Vagina (tissue), 2 donors: Measurements from ENCODE around the gene GPR18. TPM values are rescaled to one million over a fixed set of nuclear protein-coding genes. Genes with fewer than 3 reads are reported as not detected.

ENCODE experiments used
- DNase-seq, 2 donors: peaks; one replicate each; pipeline ENCODE4 v3.0.0-alpha.2; 2017; ENCODE audit errors: extremely low spot score in 2 of 2
- H3K27ac ChIP-seq: fragments of 200-600 bp; sonication (generic); one replicate; pipeline ENCODE4 v1.5.1; 2019
- H3K27me3 ChIP-seq: fragments of 200-600 bp; sonication (generic); one replicate; pipeline ENCODE4 v1.5.1; 2019
- H3K36me3 ChIP-seq, 2 donors: fragments of 200-600 bp; sonication (generic); one replicate each; pipeline ENCODE4 v1.5.1; 2017 to 2019
- H3K4me1 ChIP-seq: fragments of 200-600 bp; sonication (generic); one replicate; pipeline ENCODE4 v1.5.1; 2019
- H3K4me3 ChIP-seq, 2 donors: fragments of 200-600 bp; sonication (generic); 1 replicate in 1 of 2; 2 replicates in 1 of 2; pipeline ENCODE4 v1.5.1; 2016 to 2019
- H3K9me3 ChIP-seq: fragments of 200-600 bp; sonication (generic); one replicate; pipeline ENCODE4 v1.5.1; 2019
- POLR2A ChIP-seq, 2 donors: fragments of 450-650 bp; IDR thresholded peaks; one replicate each; pipeline ENCODE4 v1.6.1; 2017; ENCODE audit warnings: antibody characterized with exemption in 2 of 2, mild to moderate bottlenecking in 2 of 2, moderate library complexity in 2 of 2
- POLR2AphosphoS5 ChIP-seq, 2 donors: sonication (generic); formaldehyde crosslinking; IDR thresholded peaks; one replicate each; pipeline ENCODE4 v1.9.0; 2017; ENCODE audit warnings: antibody characterized with exemption in 2 of 2, mild to moderate bottlenecking in 2 of 2, low read depth in 1 of 2; ENCODE audit not compliant: insufficient read depth in 1 of 2
- intact Hi-C: fragments of 100-400 bp; cut with DNase I; formaldehyde crosslinking; loops from one replicate; pipeline ENCODE4 v1.15.1; 2023
- total RNA-seq: library from RNA; depleted of rRNA; stranded (reverse); fragments of >200 nt; gene quantifications from one replicate; pipeline ENCODE4 v1.2.3, GENCODE V29; 2016
- TF ChIP-seq, protein P1 (sequence below), 3 experiments: fragments of 450-650 bp in 2 of 3; fragments of 200-600 bp in 1 of 3; sonication (generic) in 1 of 3; IDR thresholded peaks; one replicate each; pipeline ENCODE4 v1.5.1; 2017 to 2019; ENCODE audit warnings: antibody characterized with exemption in 3 of 3, mild to moderate bottlenecking in 2 of 3, moderate library complexity in 2 of 3

The GPR18 gene
- total RNA-seq, 1 donor from 2014 or later: not detected

DNA sequence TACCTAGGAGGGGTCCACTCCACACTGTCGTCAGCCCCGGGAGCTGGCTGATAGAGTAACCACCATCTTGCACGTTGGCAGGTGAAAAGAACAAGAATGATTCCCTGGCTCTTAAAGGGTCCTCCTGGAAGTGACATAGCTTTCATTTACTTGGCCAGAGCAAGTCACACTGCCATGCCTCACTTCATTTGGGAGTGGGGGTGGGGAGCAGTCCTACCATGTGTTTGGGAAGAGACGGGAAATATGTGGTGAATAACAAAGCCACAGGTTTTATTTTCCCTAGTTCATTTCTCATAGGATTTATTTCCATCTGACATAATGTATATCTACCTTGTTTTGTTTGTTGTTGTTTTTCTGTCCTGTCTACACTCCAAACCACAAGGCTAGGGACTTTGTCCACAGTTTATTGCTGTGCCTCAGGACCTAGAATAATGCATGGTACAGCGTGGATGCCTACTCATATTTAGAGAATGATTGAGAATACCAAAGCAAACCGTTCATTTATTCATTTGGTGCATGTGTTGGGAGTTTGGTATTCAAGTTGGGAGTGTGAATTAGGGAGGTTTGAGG, 30.8 kb downstream of the GPR18 start:
- no peaks in the 10 kb centered on the region for H3K36me3 ChIP-seq
- no peak for DNase-seq
- no peak overlapping the region for H3K27ac ChIP-seq
- peaks cover 59% of the 10 kb centered on the region for H3K4me1 ChIP-seq
- no peak overlapping the region for H3K4me3 ChIP-seq
- intact Hi-C loops: no loop called here
- no peaks in the 10 kb centered on the region for H3K27me3 ChIP-seq
- no peak for TF ChIP-seq POLR2A (IDR thresholded peaks at IDR 0.05)
- TF ChIP-seq, protein P1, sequence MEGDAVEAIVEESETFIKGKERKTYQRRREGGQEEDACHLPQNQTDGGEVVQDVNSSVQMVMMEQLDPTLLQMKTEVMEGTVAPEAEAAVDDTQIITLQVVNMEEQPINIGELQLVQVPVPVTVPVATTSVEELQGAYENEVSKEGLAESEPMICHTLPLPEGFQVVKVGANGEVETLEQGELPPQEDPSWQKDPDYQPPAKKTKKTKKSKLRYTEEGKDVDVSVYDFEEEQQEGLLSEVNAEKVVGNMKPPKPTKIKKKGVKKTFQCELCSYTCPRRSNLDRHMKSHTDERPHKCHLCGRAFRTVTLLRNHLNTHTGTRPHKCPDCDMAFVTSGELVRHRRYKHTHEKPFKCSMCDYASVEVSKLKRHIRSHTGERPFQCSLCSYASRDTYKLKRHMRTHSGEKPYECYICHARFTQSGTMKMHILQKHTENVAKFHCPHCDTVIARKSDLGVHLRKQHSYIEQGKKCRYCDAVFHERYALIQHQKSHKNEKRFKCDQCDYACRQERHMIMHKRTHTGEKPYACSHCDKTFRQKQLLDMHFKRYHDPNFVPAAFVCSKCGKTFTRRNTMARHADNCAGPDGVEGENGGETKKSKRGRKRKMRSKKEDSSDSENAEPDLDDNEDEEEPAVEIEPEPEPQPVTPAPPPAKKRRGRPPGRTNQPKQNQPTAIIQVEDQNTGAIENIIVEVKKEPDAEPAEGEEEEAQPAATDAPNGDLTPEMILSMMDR (IDR thresholded peaks at IDR 0.05): no peak
- no peak for TF ChIP-seq POLR2AphosphoS5 (IDR thresholded peaks at IDR 0.05; ENCODE audit: insufficient read depth in 1 of 2, low read depth in 1 of 2)
- no peaks in the 10 kb centered on the region for H3K9me3 ChIP-seq

DNA sequence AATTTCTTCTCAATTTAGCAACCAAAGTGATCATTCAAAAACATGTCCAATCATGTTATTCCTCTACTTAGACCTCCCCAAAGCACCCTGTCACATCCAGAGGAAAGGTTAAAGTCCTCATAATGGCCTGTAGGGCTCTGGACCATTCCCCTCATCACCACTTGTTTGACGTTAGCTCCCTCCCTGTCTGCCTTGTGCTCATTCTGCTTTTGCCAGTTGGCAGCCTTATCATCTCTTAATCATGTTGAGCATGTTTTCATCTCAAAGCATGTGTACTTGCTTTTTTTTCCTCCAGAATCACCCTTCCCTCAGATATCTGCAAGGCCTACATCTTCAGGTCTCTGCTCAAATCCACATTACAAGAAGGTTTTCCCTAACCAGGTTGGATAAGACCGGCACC, 31.7 kb downstream of the GPR18 start:
- Histone ChIP-seq H3K4me3 (no peak overlapping the region), H3K27me3 (no peaks in the 10 kb centered on the region), H3K9me3 (no peaks in the 10 kb centered on the region), H3K27ac (no peak overlapping the region), H3K4me1 (peaks cover 59% of the 10 kb centered on the region), H3K36me3 (no peaks in the 10 kb centered on the region)
- no peak for TF ChIP-seq POLR2A (IDR thresholded peaks at IDR 0.05)
- TF ChIP-seq, protein P1 (IDR thresholded peaks at IDR 0.05): no peak
- TF ChIP-seq POLR2AphosphoS5 (IDR thresholded peaks at IDR 0.05; ENCODE audit: insufficient read depth in 1 of 2, low read depth in 1 of 2): no peak
- intact Hi-C loops: no loop called here
- no peak for DNase-seq

DNA sequence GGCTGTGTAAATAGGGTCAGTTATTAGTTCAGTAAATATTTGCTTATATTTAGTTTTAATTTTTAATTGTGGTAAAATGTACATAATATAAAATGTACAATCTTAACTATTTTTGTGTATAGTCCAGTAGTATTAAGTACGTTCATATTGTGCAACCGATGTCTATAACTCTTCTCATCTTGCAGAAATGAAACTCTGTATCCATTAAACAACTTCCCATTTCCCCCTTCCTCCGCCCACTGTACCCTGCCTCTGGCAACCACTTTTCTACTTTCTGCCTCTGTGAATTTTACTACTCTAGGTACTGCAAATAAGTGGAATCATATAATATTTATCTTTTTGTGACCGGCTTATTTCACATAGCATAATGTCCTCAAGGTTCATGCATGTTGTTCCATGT, 33.1 kb downstream of the GPR18 start:
- Histone ChIP-seq H3K9me3 (no peaks in the 10 kb centered on the region), H3K27me3 (no peaks in the 10 kb centered on the region), H3K4me3 (no peak overlapping the region), H3K4me1 (peaks cover 68% of the 10 kb centered on the region), H3K27ac (no peak overlapping the region), H3K36me3 (no peaks in the 10 kb centered on the region)
- no peak for DNase-seq
- TF ChIP-seq, protein P1 (IDR thresholded peaks at IDR 0.05): no peak
- TF ChIP-seq POLR2AphosphoS5 (IDR thresholded peaks at IDR 0.05; ENCODE audit: insufficient read depth in 1 of 2, low read depth in 1 of 2) (no peak), POLR2A (IDR thresholded peaks at IDR 0.05) (no peak)
- intact Hi-C loops: no loop called here

DNA sequence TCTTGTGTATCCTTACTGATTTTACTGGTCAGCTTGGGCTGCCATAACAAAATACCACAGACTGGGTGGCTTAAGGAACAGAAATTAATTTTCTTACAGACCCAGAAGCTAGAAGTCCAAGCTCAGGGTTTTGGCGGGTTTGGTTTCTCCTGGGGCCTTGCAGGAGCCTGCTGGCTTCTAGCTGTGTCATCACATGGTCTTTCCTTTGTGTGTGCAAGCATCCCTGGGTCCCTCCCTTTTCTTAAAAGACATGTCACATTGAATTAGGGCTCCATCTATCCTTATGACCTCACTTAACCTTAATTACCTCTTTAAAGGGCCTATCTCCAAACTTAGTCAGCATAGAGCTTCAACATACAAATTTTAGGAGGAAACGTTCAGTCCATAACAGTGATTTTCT, 34.2 kb downstream of the GPR18 start:
- Histone ChIP-seq H3K36me3 (no peaks in the 10 kb centered on the region), H3K9me3 (no peaks in the 10 kb centered on the region), H3K4me3 (no peak overlapping the region), H3K27me3 (no peaks in the 10 kb centered on the region), H3K4me1 (peaks cover 58% of the 10 kb centered on the region), H3K27ac (no peak overlapping the region)
- intact Hi-C loops: no loop called here
- TF ChIP-seq POLR2A (IDR thresholded peaks at IDR 0.05) (no peak), POLR2AphosphoS5 (IDR thresholded peaks at IDR 0.05; ENCODE audit: insufficient read depth in 1 of 2, low read depth in 1 of 2) (no peak)
- TF ChIP-seq, protein P1 (IDR thresholded peaks at IDR 0.05): no peak
- DNase-seq: no peak

DNA sequence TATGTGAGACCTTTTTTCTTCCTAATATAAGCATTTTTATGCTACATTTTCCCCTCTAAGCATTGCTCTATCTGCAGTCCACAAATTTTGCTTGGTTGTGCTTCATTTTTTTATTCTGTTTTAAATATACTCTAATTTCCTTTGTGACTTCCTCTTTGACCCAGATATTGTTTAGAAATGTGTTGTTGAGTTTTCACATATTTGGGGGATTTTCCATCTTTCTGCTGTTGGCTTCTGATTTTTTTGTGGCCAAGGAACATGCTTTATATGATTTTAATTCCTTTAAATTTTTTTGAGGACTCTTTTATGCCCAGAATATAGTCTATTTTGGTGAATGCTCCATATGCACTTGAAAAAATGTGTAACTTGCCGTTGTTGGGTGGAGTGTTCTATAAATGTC, 34.6 kb downstream of the GPR18 start:
- intact Hi-C loops: no loop called here
- H3K4me3 ChIP-seq: no peak overlapping the region
- no peaks in the 10 kb centered on the region for H3K27me3 ChIP-seq
- no peaks in the 10 kb centered on the region for H3K36me3 ChIP-seq
- H3K4me1 ChIP-seq: peaks cover 56% of the 10 kb centered on the region
- DNase-seq: no peak
- no peaks in the 10 kb centered on the region for H3K9me3 ChIP-seq
- TF ChIP-seq POLR2A (IDR thresholded peaks at IDR 0.05) (no peak), POLR2AphosphoS5 (IDR thresholded peaks at IDR 0.05; ENCODE audit: insufficient read depth in 1 of 2, low read depth in 1 of 2) (no peak)
- TF ChIP-seq, protein P1 (IDR thresholded peaks at IDR 0.05): no peak
- no peak overlapping the region for H3K27ac ChIP-seq
